Measurements from ENCODE around the gene CSRP3. TPM values are rescaled to one million over a fixed set of nuclear protein-coding genes. Genes with fewer than 3 reads are reported as not detected.
"Not testable (repeated sequence)": the region's sequence is repeated elsewhere in the genome, so short reads cannot be mapped to it uniquely, and the experiment has no call there.

Gene CSRP3
- total RNA-seq, 1 donor from 2014 or later = not detected

GRCh38 chr11:19162951-19163505 lies 38.8 kb downstream of the CSRP3 start:
- no peak overlapping the region for H3K4me3 ChIP-seq (ENCODE audit: low read depth, low read length)
- H3K36me3 ChIP-seq (ENCODE audit: control insufficient read depth, insufficient read depth, low read length) = no peaks in the 10 kb centered on the region
- TF ChIP-seq, protein P1, sequence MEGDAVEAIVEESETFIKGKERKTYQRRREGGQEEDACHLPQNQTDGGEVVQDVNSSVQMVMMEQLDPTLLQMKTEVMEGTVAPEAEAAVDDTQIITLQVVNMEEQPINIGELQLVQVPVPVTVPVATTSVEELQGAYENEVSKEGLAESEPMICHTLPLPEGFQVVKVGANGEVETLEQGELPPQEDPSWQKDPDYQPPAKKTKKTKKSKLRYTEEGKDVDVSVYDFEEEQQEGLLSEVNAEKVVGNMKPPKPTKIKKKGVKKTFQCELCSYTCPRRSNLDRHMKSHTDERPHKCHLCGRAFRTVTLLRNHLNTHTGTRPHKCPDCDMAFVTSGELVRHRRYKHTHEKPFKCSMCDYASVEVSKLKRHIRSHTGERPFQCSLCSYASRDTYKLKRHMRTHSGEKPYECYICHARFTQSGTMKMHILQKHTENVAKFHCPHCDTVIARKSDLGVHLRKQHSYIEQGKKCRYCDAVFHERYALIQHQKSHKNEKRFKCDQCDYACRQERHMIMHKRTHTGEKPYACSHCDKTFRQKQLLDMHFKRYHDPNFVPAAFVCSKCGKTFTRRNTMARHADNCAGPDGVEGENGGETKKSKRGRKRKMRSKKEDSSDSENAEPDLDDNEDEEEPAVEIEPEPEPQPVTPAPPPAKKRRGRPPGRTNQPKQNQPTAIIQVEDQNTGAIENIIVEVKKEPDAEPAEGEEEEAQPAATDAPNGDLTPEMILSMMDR (IDR thresholded peaks at IDR 0.05; ENCODE audit: insufficient read depth, low read length, poor library complexity, severe bottlenecking) = no peak
- DNase-seq (ENCODE audit: low read depth) = no peak
- no peaks in the 10 kb centered on the region for H3K27me3 ChIP-seq (ENCODE audit: control insufficient read depth, insufficient read depth, low read length)

GRCh38 chr11:19161651-19162050 lies 40.1 kb downstream of the CSRP3 start:
- Histone ChIP-seq H3K36me3 (ENCODE audit: control insufficient read depth, insufficient read depth, low read length) (no peaks in the 10 kb centered on the region), H3K27me3 (ENCODE audit: control insufficient read depth, insufficient read depth, low read length) (no peaks in the 10 kb centered on the region), H3K4me3 (ENCODE audit: low read depth, low read length) (no peak overlapping the region)
- TF ChIP-seq, protein P1 (IDR thresholded peaks at IDR 0.05; ENCODE audit: insufficient read depth, low read length, poor library complexity, severe bottlenecking) = no peak
- no peak for DNase-seq (ENCODE audit: low read depth)

DNA sequence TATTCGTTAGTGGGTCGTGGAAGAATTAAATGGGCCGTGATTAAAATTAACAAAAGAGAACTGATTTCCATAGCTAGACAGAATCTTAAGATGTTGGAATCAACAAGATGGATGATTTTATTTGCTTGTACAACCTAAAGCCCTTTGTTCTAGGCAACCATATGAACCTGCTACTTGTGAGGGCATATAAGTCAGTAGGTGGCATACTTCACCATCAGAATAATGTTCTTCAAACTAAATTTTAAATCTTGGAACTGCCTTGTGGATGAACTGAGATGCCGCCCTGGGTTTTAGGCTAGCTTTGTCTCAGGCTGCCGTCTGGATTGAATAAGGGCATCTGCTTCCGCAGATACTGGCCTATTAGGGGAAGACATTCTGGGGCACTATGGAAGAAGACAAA lies 40.9 kb downstream of the CSRP3 start:
- TF ChIP-seq, protein P1 (IDR thresholded peaks at IDR 0.05; ENCODE audit: insufficient read depth, low read length, poor library complexity, severe bottlenecking) = no peak
- H3K27me3 ChIP-seq (ENCODE audit: control insufficient read depth, insufficient read depth, low read length) = no peaks in the 10 kb centered on the region
- H3K36me3 ChIP-seq (ENCODE audit: control insufficient read depth, insufficient read depth, low read length) = no peaks in the 10 kb centered on the region
- no peak for DNase-seq (ENCODE audit: low read depth)
- no peak overlapping the region for H3K4me3 ChIP-seq (ENCODE audit: low read depth, low read length)

GRCh38 chr11:19156892-19157291 lies 44.9 kb downstream of the CSRP3 start:
- TF ChIP-seq, protein P1 (IDR thresholded peaks at IDR 0.05; ENCODE audit: insufficient read depth, low read length, poor library complexity, severe bottlenecking) = no peak
- no peaks in the 10 kb centered on the region for H3K36me3 ChIP-seq (ENCODE audit: control insufficient read depth, insufficient read depth, low read length)
- no peak overlapping the region for H3K4me3 ChIP-seq (ENCODE audit: low read depth, low read length)
- H3K27me3 ChIP-seq (ENCODE audit: control insufficient read depth, insufficient read depth, low read length) = no peaks in the 10 kb centered on the region
- DNase-seq (ENCODE audit: low read depth) = no peak

DNA sequence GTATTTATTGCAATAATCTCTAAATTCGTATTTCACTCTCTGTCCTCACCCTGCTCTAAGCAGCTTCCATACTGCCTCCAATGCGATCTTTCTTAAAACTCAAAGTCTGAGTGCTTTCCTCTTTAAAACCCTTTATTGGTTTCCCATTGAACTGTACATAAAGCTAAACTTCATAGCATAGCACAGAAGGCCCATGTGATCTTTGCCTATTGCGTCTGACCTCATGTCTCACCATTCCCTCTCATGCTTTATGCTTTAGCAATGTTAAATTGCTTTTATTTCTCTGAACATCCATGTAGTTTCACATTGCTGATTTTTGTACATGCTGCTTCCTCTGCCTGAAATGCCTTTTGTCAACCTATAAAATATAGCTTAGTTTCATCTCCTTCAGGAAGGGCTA lies 56.5 kb downstream of the CSRP3 start:
- TF ChIP-seq, protein P1 (IDR thresholded peaks at IDR 0.05; ENCODE audit: insufficient read depth, low read length, poor library complexity, severe bottlenecking) = no peak
- Histone ChIP-seq H3K27me3 (ENCODE audit: control insufficient read depth, insufficient read depth, low read length) (no peaks in the 10 kb centered on the region), H3K36me3 (ENCODE audit: control insufficient read depth, insufficient read depth, low read length) (no peaks in the 10 kb centered on the region), H3K4me3 (ENCODE audit: low read depth, low read length) (no peak overlapping the region)
- DNase-seq (ENCODE audit: low read depth) = no peak

- not testable (repeated sequence) for H3K36me3 ChIP-seq (ENCODE audit: control insufficient read depth, insufficient read depth, low read length); H3K4me3 ChIP-seq (ENCODE audit: low read depth, low read length); DNase-seq (ENCODE audit: low read depth); H3K27me3 ChIP-seq (ENCODE audit: control insufficient read depth, insufficient read depth, low read length)
Measured at GRCh38 chr11:19136884-19137283, 64.9 kb downstream of the CSRP3 start.

Measured in kidney epithelial cell (primary cell).